Measurements from ENCODE around the gene ZIM2.

DNA sequence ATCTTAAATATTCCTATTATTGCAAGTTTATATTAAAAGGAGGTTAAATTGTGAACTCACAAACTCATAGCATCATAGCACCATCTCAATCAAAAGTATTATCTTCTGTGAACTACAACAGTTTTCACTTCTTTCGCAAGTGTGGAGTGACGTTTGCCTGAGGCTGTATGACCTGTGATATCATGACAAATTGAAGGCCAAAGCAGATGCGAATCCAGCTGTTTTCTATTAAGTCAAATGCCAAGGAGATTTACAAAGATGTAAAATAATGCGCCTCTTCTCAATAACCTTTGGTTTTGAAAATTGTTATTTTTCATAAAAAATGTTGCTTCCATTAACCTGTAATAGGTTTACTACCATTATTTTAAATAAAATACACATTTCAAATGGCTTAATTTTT, 7.6 kb upstream of the ZIM2 start:
- TF ChIP-seq, protein P1, sequence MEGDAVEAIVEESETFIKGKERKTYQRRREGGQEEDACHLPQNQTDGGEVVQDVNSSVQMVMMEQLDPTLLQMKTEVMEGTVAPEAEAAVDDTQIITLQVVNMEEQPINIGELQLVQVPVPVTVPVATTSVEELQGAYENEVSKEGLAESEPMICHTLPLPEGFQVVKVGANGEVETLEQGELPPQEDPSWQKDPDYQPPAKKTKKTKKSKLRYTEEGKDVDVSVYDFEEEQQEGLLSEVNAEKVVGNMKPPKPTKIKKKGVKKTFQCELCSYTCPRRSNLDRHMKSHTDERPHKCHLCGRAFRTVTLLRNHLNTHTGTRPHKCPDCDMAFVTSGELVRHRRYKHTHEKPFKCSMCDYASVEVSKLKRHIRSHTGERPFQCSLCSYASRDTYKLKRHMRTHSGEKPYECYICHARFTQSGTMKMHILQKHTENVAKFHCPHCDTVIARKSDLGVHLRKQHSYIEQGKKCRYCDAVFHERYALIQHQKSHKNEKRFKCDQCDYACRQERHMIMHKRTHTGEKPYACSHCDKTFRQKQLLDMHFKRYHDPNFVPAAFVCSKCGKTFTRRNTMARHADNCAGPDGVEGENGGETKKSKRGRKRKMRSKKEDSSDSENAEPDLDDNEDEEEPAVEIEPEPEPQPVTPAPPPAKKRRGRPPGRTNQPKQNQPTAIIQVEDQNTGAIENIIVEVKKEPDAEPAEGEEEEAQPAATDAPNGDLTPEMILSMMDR (IDR thresholded peaks at IDR 0.05; ENCODE audit: insufficient read depth, low read length, poor library complexity, severe bottlenecking), result no peak
- TF ChIP-seq EZH2phosphoT487 (conservative IDR thresholded peaks at IDR 0.05; ENCODE audit: low read length), result no peak
